Bronchial epithelial cell (primary cell): ENCODE measurements around the gene UCKL1. TPM values are rescaled to one million over a fixed set of nuclear protein-coding genes. Genes with fewer than 3 reads are reported as not detected.
"Not testable (repeated sequence)": the region's sequence is repeated elsewhere in the genome, so short reads cannot be mapped to it uniquely, and the experiment has no call there.

Experiments
- DNase-seq: peaks from one replicate; pipeline ENCODE4 v3.0.0-alpha.2; 2010; ENCODE audit warnings: low read depth
- FAIRE-seq: peaks from 2 replicates; lab custom pipeline; 2011; peaks lifted over from hg19 to GRCh38; lab: Jason Lieb, UNC
- H3K27me3 ChIP-seq: 2 replicates; pipeline ENCODE4 v1.5.1; 2011; ENCODE audit warnings: low read length; ENCODE audit not compliant: control insufficient read depth, insufficient read depth
- H3K36me3 ChIP-seq: 2 replicates; pipeline ENCODE4 v1.5.1; 2011; ENCODE audit warnings: low read length; ENCODE audit not compliant: control insufficient read depth, insufficient read depth
- H3K4me3 ChIP-seq: 2 replicates; pipeline ENCODE4 v1.5.1; 2011; ENCODE audit warnings: mild to moderate bottlenecking, low read depth, low read length, control low read depth
- total RNA-seq: library from RNA; depleted of rRNA; stranded (reverse); fragments of >200 nt; gene quantifications from 2 replicates; pipeline ENCODE4 v1.2.1, GENCODE V29; 2014
- TF ChIP-seq, protein P1 (sequence below): IDR thresholded peaks from 2 replicates; pipeline ENCODE4 v1.5.1; 2011; ENCODE audit warnings: mild to moderate bottlenecking, moderate library complexity, low read length, control low read depth, inconsistent platforms; ENCODE audit not compliant: insufficient read depth, severe bottlenecking

UCKL1 gene
- total RNA-seq, 1 donor from 2014 or later = 19.0 TPM

DNA sequence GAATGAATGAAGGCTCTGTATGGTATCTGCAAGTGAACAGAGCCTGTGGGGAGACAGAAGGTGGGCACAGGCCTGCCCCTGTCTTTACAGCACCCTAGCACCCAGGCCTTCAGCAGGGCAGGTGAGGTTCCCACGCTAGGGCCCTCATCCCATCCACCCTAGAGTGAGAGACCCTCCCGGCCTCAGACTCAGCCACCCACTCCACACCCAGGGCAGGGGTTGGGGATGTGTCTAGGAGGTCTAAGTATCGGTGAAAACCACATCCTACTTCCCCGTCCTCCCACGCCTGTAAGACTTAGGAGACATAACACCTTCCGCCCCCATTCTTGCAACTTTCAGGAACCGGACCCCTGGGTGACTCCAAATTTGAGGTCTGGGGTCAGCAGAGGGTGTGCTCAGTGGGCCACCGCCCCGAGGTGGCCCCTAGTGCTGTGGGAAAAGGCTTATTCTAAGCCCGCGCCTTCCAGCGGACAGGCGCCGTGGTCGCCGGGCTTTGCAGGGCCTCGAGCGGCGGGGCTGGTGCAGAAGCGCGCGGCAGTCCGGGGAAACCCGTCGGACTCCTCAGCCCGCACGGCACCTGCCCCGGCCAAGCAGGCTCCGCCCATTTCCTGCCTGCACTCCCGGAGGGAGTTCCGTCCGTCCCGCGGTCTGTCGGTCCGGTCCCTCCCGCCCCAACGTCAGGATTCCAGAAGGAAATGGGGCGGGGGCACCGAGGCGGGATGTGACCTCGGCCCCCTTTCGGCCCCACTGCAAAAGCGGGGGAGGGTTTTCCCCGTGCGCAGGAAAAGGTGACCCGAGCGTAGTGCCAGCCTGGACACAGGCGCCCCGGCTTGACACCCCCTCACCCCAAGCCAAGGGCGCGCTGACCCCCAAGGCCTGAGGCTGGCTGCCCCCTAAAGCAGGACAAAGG lies 22.4 kb upstream of the UCKL1 start:
- TF ChIP-seq, protein P1, sequence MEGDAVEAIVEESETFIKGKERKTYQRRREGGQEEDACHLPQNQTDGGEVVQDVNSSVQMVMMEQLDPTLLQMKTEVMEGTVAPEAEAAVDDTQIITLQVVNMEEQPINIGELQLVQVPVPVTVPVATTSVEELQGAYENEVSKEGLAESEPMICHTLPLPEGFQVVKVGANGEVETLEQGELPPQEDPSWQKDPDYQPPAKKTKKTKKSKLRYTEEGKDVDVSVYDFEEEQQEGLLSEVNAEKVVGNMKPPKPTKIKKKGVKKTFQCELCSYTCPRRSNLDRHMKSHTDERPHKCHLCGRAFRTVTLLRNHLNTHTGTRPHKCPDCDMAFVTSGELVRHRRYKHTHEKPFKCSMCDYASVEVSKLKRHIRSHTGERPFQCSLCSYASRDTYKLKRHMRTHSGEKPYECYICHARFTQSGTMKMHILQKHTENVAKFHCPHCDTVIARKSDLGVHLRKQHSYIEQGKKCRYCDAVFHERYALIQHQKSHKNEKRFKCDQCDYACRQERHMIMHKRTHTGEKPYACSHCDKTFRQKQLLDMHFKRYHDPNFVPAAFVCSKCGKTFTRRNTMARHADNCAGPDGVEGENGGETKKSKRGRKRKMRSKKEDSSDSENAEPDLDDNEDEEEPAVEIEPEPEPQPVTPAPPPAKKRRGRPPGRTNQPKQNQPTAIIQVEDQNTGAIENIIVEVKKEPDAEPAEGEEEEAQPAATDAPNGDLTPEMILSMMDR = no peak
- no peak for FAIRE-seq
- peak; percentile 57 for DNase-seq

DNA sequence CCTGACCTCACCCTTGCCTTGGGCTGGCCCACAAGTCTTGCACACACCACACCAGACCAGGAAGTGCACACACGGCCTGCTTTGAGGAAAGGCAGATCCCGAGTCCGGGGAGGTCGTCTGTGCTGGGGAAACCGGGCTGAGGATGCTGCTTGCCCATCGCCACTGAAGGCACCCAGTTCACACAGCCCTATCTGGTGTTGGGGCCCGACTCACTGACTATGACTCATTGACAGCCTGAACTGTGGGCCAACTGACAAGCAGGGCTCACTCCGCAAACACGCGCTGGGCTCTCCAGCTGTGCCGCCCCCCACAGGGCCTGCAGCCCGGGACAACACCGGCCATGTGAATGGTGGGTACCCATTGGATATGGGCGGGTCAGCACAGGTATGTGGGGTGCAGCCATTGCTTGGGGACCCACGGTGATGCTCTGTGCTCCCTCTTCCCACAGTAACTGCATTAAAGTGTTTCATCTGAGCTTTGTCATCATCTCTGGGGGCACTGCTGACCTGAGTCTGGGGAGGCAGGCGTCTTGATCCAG lies 21.6 kb upstream of the UCKL1 start:
- FAIRE-seq (no peak), DNase-seq (peak; percentile 55)
- Histone ChIP-seq H3K27me3 (no peaks in the 10 kb centered on the region), H3K36me3 (no peaks in the 10 kb centered on the region), H3K4me3 (no peak overlapping the region)
- TF ChIP-seq, protein P1 = no peak

More for the DNA sequence above, 22.4 kb upstream of the UCKL1 start:
- Histone ChIP-seq H3K27me3 (no peaks in the 10 kb centered on the region), H3K4me3 (peak overlapping the region; percentile 68), H3K36me3 (peaks cover 2% of the 10 kb centered on the region)

DNA sequence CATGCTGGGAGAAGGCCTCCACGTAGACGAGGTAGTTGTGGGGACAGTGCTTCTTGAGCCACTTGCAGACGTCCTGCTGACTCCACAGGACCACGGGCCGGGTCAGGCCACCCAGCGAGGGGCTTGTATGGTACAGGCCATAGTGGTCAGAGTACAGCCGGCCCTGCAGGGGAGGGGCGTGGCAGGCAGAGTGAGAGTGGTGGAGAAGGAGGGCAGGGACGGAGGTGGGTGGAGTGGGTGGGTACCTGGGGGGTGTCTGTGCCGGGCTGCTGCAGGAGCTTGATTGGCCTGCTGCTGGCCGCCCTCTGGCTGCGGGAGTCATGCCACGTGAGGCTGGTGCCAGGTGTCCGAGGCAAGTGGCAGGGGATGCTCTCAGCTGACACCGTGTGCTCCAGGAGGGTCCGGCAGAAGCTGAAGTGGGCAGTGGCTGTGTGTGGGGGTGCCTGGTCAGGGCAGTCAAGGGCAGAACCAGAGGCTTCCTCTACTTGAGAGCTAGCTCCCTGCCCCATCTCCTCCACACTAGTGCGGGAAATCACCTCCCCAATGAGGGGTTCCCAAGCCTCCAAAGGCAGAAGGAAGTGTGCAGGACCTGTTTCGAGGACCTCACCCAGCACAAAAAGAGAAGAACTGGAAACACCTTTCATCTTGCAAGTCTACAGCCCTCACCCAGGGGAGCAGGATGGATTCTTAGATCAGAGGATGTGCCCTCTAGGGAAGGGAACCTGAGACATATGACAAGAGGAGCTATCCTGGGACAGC lies 20.9 kb upstream of the UCKL1 start:
- TF ChIP-seq, protein P1 = no peak

DNA sequence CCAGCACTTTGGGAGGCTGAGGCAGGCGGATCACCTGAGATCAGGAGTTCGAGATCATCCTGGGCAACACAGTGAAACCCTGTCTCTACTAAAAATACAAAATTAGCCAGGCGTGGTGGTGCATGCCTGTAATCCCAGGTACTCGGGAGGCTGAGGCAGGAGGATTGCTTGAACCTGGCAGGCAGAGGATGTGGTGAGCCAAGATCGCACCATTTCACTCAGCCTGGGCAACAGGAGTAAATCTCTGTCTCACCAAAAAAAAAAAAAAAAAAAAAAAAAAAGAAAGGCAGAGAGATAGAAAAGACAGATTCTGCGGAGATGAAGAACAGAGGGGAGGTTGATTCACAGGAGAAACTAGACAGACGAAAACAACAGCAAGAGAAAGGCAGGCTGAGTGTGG lies 20.3 kb upstream of the UCKL1 start:
- not testable (repeated sequence) for H3K27me3 ChIP-seq, H3K36me3 ChIP-seq, FAIRE-seq, H3K4me3 ChIP-seq, DNase-seq

More for the DNA sequence above, 20.9 kb upstream of the UCKL1 start:
- Histone ChIP-seq H3K27me3 (no peaks in the 10 kb centered on the region), H3K4me3 (no peak overlapping the region), H3K36me3 (no peaks in the 10 kb centered on the region)
- DNase-seq (no peak), FAIRE-seq (no peak)

DNA sequence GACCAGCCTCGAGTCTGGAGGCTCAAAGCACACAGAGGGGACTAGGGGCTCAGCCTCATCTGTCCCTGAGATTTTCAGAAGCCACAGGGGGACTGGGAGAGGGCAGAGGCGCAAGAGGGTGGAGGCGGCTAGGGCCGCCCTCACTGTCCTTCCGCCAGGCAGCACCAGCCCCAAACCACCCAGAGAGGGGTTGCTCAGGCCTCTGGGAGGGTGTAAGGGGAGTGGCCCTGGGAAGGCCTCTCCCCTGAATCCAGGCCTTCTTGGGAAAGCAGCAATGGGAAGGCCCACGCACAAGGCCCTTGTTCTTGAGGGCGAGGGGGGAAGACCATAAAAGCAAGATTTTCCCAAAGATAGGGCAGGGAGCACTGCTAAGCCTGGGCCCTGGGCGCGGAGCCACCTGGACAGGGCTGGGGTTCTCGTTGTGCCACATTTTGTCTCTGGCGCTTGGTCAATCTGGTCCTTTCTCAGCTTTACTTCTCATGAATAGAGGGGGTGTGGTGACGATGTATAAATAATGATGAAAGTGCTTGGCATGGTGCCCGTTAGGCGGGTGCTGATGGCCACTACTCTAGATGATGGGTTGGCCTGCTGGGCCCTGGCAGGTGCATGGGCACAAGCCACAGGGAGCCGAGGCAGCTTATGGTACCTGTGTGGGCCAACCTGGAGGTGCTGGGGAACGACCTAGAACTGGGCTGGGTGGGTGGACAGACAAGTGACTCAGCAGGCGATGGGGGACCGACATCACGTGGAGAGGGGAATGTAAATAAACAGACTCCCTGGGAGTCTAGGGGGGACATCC lies 18.4 kb upstream of the UCKL1 start:
- Histone ChIP-seq H3K27me3 (no peaks in the 10 kb centered on the region), H3K4me3 (no peak overlapping the region), H3K36me3 (no peaks in the 10 kb centered on the region)
- FAIRE-seq (no peak), DNase-seq (no peak)
- TF ChIP-seq, protein P1 = no peak
